Measurements from ENCODE around the gene AUTS2. TPM values are rescaled to one million over a fixed set of nuclear protein-coding genes. Genes with fewer than 3 reads are reported as not detected.

AUTS2 gene
- total RNA-seq, 2 experiments from 2014 or later = 17.5 to 23.8 TPM

DNA sequence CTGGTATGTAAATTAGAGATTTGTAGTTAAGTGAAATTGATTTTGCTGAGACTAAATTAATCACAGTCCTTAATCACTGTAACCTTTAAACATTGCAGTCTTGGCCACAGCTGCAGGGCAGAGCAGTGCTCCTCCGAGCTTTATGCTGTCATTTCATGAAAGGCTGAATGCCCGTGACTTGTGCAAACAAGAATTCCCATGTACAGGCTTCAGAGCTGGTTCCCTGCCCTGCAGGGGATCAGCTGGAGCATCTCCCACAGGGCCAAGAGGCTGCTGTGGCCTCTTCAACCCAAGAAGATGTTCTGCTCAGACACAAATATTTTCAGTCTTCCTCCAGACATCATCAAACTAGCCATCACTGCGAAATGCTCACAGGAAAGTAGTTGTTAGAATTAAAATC lies 419.1 kb downstream of the AUTS2 start:
- ATAC-seq (ENCODE audit: low read depth) (no peak), DNase-seq (no peak)
- Mint-ChIP-seq H3K27ac (no peak overlapping the region), H3K27me3 (peaks cover 6% of the 10 kb centered on the region), H3K9me3 (no peaks in the 10 kb centered on the region), H3K36me3 (no peaks in the 10 kb centered on the region), H3K4me1 (no peaks in the 10 kb centered on the region), H3K4me3 (no peak overlapping the region)
- POLR2A ChIA-PET = no interaction called here

DNA sequence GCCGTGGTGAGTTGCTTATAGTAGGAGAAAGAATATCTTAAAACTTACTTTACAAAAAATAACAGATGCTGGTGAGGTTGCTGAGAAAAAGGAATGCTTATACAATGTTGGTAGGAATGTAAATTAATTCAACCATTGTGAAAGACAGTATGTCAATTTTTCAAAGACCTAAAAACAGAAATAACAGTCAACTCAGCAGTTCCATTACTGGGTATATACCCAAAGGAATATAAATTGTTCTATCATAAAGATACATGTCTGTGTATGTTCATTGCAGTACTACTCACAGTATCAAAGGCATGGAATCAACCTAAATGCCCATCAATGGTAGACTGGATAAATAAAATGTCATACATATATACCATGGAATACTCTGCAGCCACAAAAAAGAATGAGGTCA lies 420.4 kb downstream of the AUTS2 start:
- H3K4me1 Mint-ChIP-seq = no peaks in the 10 kb centered on the region
- H3K27me3 Mint-ChIP-seq = peaks cover 6% of the 10 kb centered on the region
- no peaks in the 10 kb centered on the region for H3K36me3 Mint-ChIP-seq
- no peak overlapping the region for H3K4me3 Mint-ChIP-seq
- no peaks in the 10 kb centered on the region for H3K9me3 Mint-ChIP-seq
- POLR2A ChIA-PET = no interaction called here
- no peak overlapping the region for H3K27ac Mint-ChIP-seq
- DNase-seq (no peak), ATAC-seq (ENCODE audit: low read depth) (no peak)

- H3K36me3 Mint-ChIP-seq = no peaks in the 10 kb centered on the region
- no peak for ATAC-seq (ENCODE audit: low read depth)
Observed at GRCh38 chr7:70027867-70028266, 429.6 kb downstream of the AUTS2 start.

DNA sequence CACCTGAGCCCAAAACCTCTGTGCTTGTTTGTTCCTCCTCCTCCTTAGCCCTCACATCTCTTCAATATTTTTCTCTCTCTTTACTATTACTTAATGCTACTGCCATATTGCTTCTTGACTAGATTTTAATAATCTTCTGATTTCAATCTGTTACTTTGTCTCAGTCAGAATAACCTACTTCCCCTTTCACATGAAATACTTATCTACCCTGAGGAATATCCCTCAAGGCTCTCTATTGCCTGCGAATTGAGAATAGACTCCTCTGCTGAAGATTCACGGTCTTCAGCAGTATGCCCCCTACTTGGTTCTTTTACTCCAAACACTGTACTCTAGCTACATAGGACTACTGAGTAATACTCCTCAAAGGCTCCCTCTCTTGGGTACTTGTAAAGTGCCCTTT lies 430.3 kb downstream of the AUTS2 start:
- no peak for ATAC-seq (ENCODE audit: low read depth)
- Mint-ChIP-seq H3K4me3 (no peak overlapping the region), H3K36me3 (no peaks in the 10 kb centered on the region), H3K9me3 (no peaks in the 10 kb centered on the region), H3K27ac (no peak overlapping the region), H3K4me1 (peaks cover 2% of the 10 kb centered on the region), H3K27me3 (peaks cover 12% of the 10 kb centered on the region)
- POLR2A ChIA-PET = no interaction called here
- DNase-seq = no peak

More at GRCh38 chr7:70027867-70028266, 429.6 kb downstream of the AUTS2 start:
- no peak overlapping the region for H3K27ac Mint-ChIP-seq
- H3K9me3 Mint-ChIP-seq = no peaks in the 10 kb centered on the region
- DNase-seq = no peak
- H3K4me1 Mint-ChIP-seq = peaks cover 2% of the 10 kb centered on the region
- peaks cover 12% of the 10 kb centered on the region for H3K27me3 Mint-ChIP-seq
- POLR2A ChIA-PET = no interaction called here
- H3K4me3 Mint-ChIP-seq = no peak overlapping the region

- no peak for DNase-seq
- Mint-ChIP-seq H3K27ac (no peak overlapping the region), H3K36me3 (no peaks in the 10 kb centered on the region), H3K9me3 (no peaks in the 10 kb centered on the region), H3K4me1 (peaks cover 2% of the 10 kb centered on the region), H3K27me3 (peaks cover 10% of the 10 kb centered on the region), H3K4me3 (no peak overlapping the region)
- POLR2A ChIA-PET = no interaction called here
- ATAC-seq (ENCODE audit: low read depth) = no peak
Observed at GRCh38 chr7:70029993-70030392, 431.7 kb downstream of the AUTS2 start.

GRCh38 chr7:70030745-70031144 lies 432.5 kb downstream of the AUTS2 start:
- no peaks in the 10 kb centered on the region for H3K36me3 Mint-ChIP-seq
- ATAC-seq (ENCODE audit: low read depth) (no peak), DNase-seq (no peak)
- H3K4me1 Mint-ChIP-seq = peaks cover 2% of the 10 kb centered on the region
- H3K27me3 Mint-ChIP-seq = peaks cover 10% of the 10 kb centered on the region
- no peaks in the 10 kb centered on the region for H3K9me3 Mint-ChIP-seq
- POLR2A ChIA-PET = no interaction called here
- no peak overlapping the region for H3K4me3 Mint-ChIP-seq
- no peak overlapping the region for H3K27ac Mint-ChIP-seq

GRCh38 chr7:70031245-70031644 lies 433.0 kb downstream of the AUTS2 start:
- peaks cover 10% of the 10 kb centered on the region for H3K27me3 Mint-ChIP-seq
- H3K27ac Mint-ChIP-seq = no peak overlapping the region
- no peak overlapping the region for H3K4me3 Mint-ChIP-seq
- ATAC-seq (ENCODE audit: low read depth) = no peak
- DNase-seq = no peak
- POLR2A ChIA-PET = no interaction called here
- peaks cover 2% of the 10 kb centered on the region for H3K4me1 Mint-ChIP-seq
- no peaks in the 10 kb centered on the region for H3K36me3 Mint-ChIP-seq
- H3K9me3 Mint-ChIP-seq = no peaks in the 10 kb centered on the region

DNA sequence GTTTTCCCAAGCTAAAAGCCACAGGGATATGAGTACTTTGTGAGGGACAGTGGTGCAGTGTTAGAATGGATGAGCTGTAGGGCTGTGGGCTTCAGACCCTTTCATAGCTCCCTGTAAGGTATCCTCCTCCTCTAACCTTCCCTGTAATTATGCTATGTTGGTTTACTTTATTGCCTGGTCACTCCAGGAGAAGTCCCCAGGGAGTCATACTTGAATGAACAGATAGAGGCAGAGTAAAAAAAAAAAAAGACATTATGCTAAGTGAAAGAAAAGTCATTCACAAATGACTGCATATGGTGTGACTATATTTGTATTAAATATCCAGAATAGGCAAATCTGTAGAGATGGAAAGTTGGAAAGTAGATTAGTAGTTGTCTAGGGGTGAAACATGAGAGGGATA lies 434.4 kb downstream of the AUTS2 start:
- Mint-ChIP-seq H3K9me3 (no peaks in the 10 kb centered on the region), H3K27me3 (peaks cover 5% of the 10 kb centered on the region), H3K4me3 (no peak overlapping the region), H3K27ac (no peak overlapping the region), H3K36me3 (no peaks in the 10 kb centered on the region), H3K4me1 (peaks cover 2% of the 10 kb centered on the region)
- DNase-seq (no peak), ATAC-seq (ENCODE audit: low read depth) (no peak)
- POLR2A ChIA-PET = no interaction called here

DNA sequence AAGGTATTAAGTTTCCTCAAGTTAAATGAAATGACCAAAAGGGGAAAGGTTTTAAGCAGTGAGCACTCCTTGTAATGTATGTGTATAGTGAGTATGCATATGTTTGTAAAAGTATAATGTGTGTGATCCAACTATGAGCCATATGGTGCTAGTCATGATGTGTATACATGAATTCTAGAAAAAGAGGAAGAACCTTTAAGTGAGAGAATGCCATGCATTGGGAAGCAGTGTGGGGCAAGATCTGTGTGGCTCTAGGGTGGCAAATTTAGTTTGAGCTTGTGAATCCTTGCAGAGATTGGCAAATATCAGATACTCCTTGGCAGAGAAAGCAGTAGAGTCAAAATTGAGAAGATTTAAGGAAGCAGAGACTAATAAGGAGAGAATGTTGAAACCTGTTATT lies 435.0 kb downstream of the AUTS2 start:
- ATAC-seq (ENCODE audit: low read depth) (no peak), DNase-seq (no peak)
- Mint-ChIP-seq H3K36me3 (no peaks in the 10 kb centered on the region), H3K9me3 (no peaks in the 10 kb centered on the region), H3K4me1 (no peaks in the 10 kb centered on the region), H3K4me3 (no peak overlapping the region), H3K27me3 (peaks cover under 1% of the 10 kb centered on the region), H3K27ac (no peak overlapping the region)
- POLR2A ChIA-PET = no interaction called here

DNA sequence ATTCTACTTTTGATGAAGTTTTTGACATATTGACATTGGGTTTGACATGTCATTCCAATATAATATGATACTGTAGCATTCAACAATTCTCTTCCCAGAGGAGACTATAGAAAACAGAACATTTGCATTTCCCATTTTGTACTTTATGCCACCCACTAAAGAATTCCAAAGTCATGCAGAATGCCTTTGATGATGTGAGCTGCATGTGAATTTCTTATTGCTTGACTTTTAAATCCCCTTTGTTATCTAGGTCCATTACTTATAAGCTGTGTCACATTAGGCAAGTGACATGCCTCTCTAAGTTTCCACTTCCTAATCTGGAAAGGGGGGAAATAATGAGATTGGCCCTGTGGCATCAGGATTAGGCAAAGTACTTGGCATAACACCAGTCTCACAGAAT lies 436.7 kb downstream of the AUTS2 start:
- Mint-ChIP-seq H3K27me3 (no peaks in the 10 kb centered on the region), H3K4me1 (no peaks in the 10 kb centered on the region), H3K4me3 (no peak overlapping the region), H3K27ac (no peak overlapping the region), H3K36me3 (no peaks in the 10 kb centered on the region), H3K9me3 (no peaks in the 10 kb centered on the region)
- ATAC-seq (ENCODE audit: low read depth) = no peak
- DNase-seq = no peak
- POLR2A ChIA-PET = no interaction called here

DNA sequence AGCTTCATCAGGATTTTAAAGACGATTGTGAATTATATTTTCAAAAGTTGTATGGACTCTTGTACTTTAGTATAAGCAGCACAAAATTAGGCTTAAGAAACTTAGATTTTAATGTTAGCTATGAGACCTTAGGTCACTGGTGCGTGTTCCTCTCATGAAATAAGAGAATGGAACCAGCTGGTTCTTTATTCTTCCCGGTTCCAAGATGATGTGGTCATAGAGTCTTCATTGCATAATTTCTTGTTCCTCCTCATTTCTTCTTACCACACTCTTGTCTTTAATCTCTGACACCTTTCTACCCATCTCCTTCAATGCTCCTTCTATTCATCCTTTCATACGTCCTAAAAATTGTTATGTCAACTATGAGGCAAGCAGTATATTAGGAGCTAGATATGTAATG lies 437.2 kb downstream of the AUTS2 start:
- no peak overlapping the region for H3K4me3 Mint-ChIP-seq

DNA sequence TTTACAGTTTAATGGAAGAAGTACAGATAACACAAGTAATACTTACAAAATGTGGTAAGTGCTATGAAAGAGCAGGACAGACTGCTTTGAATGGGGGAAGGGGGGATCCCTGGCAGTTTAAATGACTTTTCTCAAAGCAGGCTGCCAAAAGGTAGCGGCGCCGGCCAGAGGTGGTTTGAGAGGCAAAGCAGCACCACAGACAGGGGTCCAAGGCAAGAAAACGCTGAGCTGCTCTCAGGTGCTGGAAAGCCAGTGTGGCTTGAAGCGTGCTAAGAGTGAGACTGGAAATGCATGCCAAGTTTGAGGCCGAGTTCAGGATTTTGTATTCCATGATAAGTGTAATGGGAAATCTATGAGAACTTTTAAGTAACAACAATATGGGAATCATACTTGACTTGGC lies 437.7 kb downstream of the AUTS2 start:
- Mint-ChIP-seq H3K27ac (no peak overlapping the region), H3K36me3 (no peaks in the 10 kb centered on the region), H3K9me3 (no peaks in the 10 kb centered on the region), H3K27me3 (no peaks in the 10 kb centered on the region), H3K4me3 (no peak overlapping the region), H3K4me1 (no peaks in the 10 kb centered on the region)
- POLR2A ChIA-PET = no interaction called here
- ATAC-seq (ENCODE audit: low read depth) = no peak
- no peak for DNase-seq

More for the DNA sequence above, 437.2 kb downstream of the AUTS2 start:
- ATAC-seq (ENCODE audit: low read depth) (no peak), DNase-seq (no peak)
- POLR2A ChIA-PET = no interaction called here
- Mint-ChIP-seq H3K36me3 (no peaks in the 10 kb centered on the region), H3K27me3 (no peaks in the 10 kb centered on the region), H3K27ac (no peak overlapping the region), H3K4me1 (no peaks in the 10 kb centered on the region), H3K9me3 (no peaks in the 10 kb centered on the region)

DNA sequence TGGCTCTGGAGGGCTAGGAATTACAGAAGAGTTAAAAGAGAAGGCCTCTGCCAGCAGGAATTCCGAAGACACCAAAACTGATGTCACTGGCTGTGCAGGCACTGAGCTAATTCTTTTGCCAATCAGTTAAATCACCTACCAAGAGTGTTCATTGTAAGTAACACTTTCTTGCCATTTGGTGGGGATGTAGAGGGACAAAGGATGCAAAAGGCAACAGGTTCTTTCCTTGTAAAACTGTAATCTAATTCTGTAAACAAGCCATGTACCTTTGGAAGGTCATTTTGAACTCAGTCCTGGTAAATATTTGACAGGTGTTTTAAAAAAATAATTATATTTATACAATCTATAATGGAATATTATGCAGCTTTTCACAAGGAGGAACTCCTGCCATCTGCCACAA lies 438.4 kb downstream of the AUTS2 start:
- H3K27me3 Mint-ChIP-seq = no peaks in the 10 kb centered on the region
- no peak overlapping the region for H3K27ac Mint-ChIP-seq
- no peak overlapping the region for H3K4me3 Mint-ChIP-seq
- no peak for ATAC-seq (ENCODE audit: low read depth)
- no peak for DNase-seq
- H3K4me1 Mint-ChIP-seq = no peaks in the 10 kb centered on the region
- H3K9me3 Mint-ChIP-seq = no peaks in the 10 kb centered on the region
- POLR2A ChIA-PET = no interaction called here
- no peaks in the 10 kb centered on the region for H3K36me3 Mint-ChIP-seq

DNA sequence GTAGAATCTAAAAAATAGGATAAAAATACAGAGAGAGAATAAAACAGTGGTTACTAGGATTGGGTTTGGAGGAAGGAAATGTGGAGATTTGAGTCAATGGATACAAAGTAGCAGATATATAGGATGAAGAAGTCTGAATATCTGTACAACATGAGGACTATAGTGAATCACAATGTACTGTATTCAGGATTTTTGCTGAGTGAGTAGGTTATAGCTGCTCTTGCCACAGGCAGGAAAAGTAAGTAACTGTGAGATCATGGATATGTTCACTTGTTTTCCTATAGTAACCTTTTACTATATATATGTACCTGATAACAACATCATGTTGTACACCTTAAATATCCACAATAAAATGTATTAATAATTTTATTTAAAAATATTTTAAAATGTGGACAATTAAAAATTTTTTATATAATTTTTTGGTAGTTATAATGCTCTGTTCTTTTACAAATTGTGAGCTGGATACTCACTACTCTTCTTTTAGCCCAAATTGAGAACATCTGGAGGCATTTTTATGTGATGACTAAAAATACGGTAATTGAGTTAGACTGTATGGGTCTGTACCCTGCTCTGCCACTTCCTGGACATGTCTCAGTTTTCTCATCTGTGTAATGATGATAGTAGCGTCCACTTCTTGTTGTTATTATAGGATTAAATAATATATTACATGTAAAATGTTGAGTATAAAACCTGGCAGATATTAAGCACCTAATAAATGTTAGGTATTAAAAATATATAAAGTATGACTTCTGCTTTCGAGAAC lies 439.1 kb downstream of the AUTS2 start:
- POLR2A ChIA-PET = no interaction called here
- no peak for ATAC-seq (ENCODE audit: low read depth)
- H3K27me3 Mint-ChIP-seq = peaks cover 2% of the 10 kb centered on the region
- no peaks in the 10 kb centered on the region for H3K4me1 Mint-ChIP-seq
- no peaks in the 10 kb centered on the region for H3K9me3 Mint-ChIP-seq
- no peak for DNase-seq
- H3K4me3 Mint-ChIP-seq = no peak overlapping the region
- H3K36me3 Mint-ChIP-seq = no peaks in the 10 kb centered on the region
- no peak overlapping the region for H3K27ac Mint-ChIP-seq

GRCh38 chr7:70040051-70040450 lies 441.8 kb downstream of the AUTS2 start:
- Mint-ChIP-seq H3K27ac (no peak overlapping the region), H3K27me3 (peaks cover 2% of the 10 kb centered on the region), H3K36me3 (no peaks in the 10 kb centered on the region)

More at GRCh38 chr7:70040051-70040450, 441.8 kb downstream of the AUTS2 start:
- H3K4me1 Mint-ChIP-seq = no peaks in the 10 kb centered on the region
- DNase-seq (no peak), ATAC-seq (ENCODE audit: low read depth) (no peak)
- H3K9me3 Mint-ChIP-seq = no peaks in the 10 kb centered on the region
- no peak overlapping the region for H3K4me3 Mint-ChIP-seq
- POLR2A ChIA-PET = no interaction called here

Measured in activated naive CD8-positive, alpha-beta T cell treated with anti-CD3 and anti-CD28 coated beads, Interleukin-2, amount 10 ng/mL, durations not matched to agents 7 days and 5 days (primary cell).